A673 (cell line): Measurements from ENCODE around the gene LUC7L2. TPM values are rescaled to one million over a fixed set of nuclear protein-coding genes. Genes with fewer than 3 reads are reported as not detected.

Source experiments
- BruUV-seq: library from RNA; stranded (reverse); fragments of 400-500 nt; replicated peaks from 2 replicates; lab custom pipeline; 2021; lab: Mats Ljungman, UMichigan
- CTCF ChIA-PET: fragments of 300-600 bp; sonication (Branson Sonifier 250); formaldehyde crosslinking; loops from one replicate; lab custom pipeline; 2022; ENCODE audit warnings: antibody characterized with exemption; lab: Charles Lee
- POLR2A ChIA-PET: fragments of 300-600 bp; sonication (Branson Sonifier 250); formaldehyde crosslinking; loops from one replicate; lab custom pipeline; 2022; ENCODE audit warnings: antibody characterized with exemption; ENCODE audit not compliant: low non-redundant PET; lab: Charles Lee
- DNase-seq: peaks from one replicate; pipeline ENCODE4 v3.0.0-alpha.2; 2015; ENCODE audit warnings: low spot score
- H3K27ac ChIP-seq: fragments of 200-600 bp; sonication (generic); 2 replicates; pipeline ENCODE4 v1.5.1; 2016; ENCODE audit warnings: mixed run types, low read depth, mild to moderate bottlenecking, mixed read lengths, antibody characterized with exemption, low read length; ENCODE audit not compliant: poor library complexity, severe bottlenecking
- H3K27me3 ChIP-seq: fragments of 200-600 bp; sonication (generic); replicated peaks from 2 replicates; pipeline ENCODE4 v1.6.1; 2017; ENCODE audit warnings: mixed run types, low read depth, mild to moderate bottlenecking, mixed read lengths, antibody characterized with exemption, low read length; ENCODE audit not compliant: insufficient read depth, poor library complexity
- H3K36me3 ChIP-seq: fragments of 200-600 bp; sonication (generic); 2 replicates; pipeline ENCODE4 v1.6.1; 2016; ENCODE audit warnings: mixed run types, mild to moderate bottlenecking, mixed read lengths, antibody characterized with exemption, low read length; ENCODE audit not compliant: insufficient read depth, poor library complexity, severe bottlenecking
- H3K4me1 ChIP-seq: fragments of 200-600 bp; sonication (generic); 2 replicates; pipeline ENCODE4 v1.6.1; 2017; ENCODE audit warnings: mixed run types, mild to moderate bottlenecking, mixed read lengths, antibody characterized with exemption, low read length; ENCODE audit not compliant: insufficient read depth, poor library complexity, severe bottlenecking
- H3K4me3 ChIP-seq: fragments of 200-600 bp; sonication (generic); 2 replicates; pipeline ENCODE4 v1.5.1; 2016; ENCODE audit warnings: low read depth, mixed run types, mild to moderate bottlenecking, mixed read lengths, low read length; ENCODE audit not compliant: poor library complexity, severe bottlenecking
- H3K9me3 ChIP-seq: fragments of 200-600 bp; sonication (generic); 2 replicates; pipeline ENCODE4 v1.6.1; 2016; ENCODE audit warnings: mixed run types, low read depth, mild to moderate bottlenecking, mixed read lengths, antibody characterized with exemption, low read length; ENCODE audit not compliant: poor library complexity, severe bottlenecking
- CTCF ChIP-seq: fragments of 300-800, 200-600 bp; sonication (generic); conservative IDR thresholded peaks from 2 replicates; pipeline ENCODE4 v1.5.1; 2017; ENCODE audit warnings: low read depth, mild to moderate bottlenecking, antibody characterized with exemption, low read length, moderate library complexity, mixed read lengths
- EZH2 ChIP-seq: fragments of 200-600 bp; sonication (generic); IDR thresholded peaks from 2 replicates; pipeline ENCODE4 v1.6.1; 2017; ENCODE audit warnings: borderline replicate concordance, low read depth, mild to moderate bottlenecking, mixed read lengths, antibody characterized with exemption, low read length; ENCODE audit not compliant: poor library complexity, severe bottlenecking
- intact Hi-C: fragments of 100-400 bp; cut with micrococcal nuclease; formaldehyde crosslinking; loops from one replicate; pipeline ENCODE4 v1.10.0; 2022; ENCODE audit not compliant: unreplicated experiment
- total RNA-seq: library from RNA; stranded (reverse); gene quantifications from 2 replicates; pipeline ENCODE4 v1.2.3, GENCODE V29; 2021

Gene LUC7L2
- total RNA-seq, 1 experiment from 2014 or later = 107 TPM

GRCh38 chr7:139436806-139437205 is 77.1 kb downstream of the LUC7L2 start:
- no peak for DNase-seq
- no peak overlapping the region for H3K27ac ChIP-seq
- no TSS peak for BruUV-seq
- H3K4me1 ChIP-seq = no peaks in the 10 kb centered on the region
- H3K27me3 ChIP-seq = no peaks in the 10 kb centered on the region
- ChIA-PET POLR2A (no interaction called here), CTCF (no interaction called here)
- no peaks in the 10 kb centered on the region for H3K9me3 ChIP-seq
- no peak overlapping the region for H3K4me3 ChIP-seq
- H3K36me3 ChIP-seq = no peaks in the 10 kb centered on the region
- intact Hi-C loops = no loop called here
- TF ChIP-seq EZH2 = no peak
- TF ChIP-seq CTCF = no peak

DNA sequence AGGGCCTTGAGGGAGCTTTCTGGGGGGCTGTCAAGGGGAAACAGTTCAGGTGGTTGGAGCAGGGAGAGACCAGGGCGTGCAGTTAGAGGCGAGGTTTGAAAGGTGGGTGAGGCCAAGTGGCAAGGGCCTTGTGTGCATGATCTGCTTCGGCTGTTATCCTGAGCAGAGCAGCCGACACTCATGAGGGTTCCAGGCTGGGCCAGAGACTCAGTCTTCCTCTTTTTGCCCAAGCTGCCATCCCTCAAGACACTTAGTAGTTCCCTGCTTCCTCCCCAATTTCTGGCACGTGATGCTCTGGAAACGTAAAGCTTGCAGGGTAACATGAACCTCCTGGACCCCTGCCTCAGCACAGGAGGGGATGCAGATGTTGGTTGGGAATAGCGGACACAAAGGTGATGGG is 79.7 kb downstream of the LUC7L2 start:
- ChIA-PET CTCF (no interaction called here), POLR2A (no interaction called here)
- no peak overlapping the region for H3K27ac ChIP-seq
- no peaks in the 10 kb centered on the region for H3K4me1 ChIP-seq
- no peak for TF ChIP-seq EZH2
- TF ChIP-seq CTCF = no peak
- DNase-seq = no peak
- H3K9me3 ChIP-seq = no peaks in the 10 kb centered on the region
- no peak overlapping the region for H3K4me3 ChIP-seq
- no peaks in the 10 kb centered on the region for H3K27me3 ChIP-seq
- H3K36me3 ChIP-seq = no peaks in the 10 kb centered on the region
- intact Hi-C loops = no loop called here
- no TSS peak for BruUV-seq

- TF ChIP-seq EZH2 = no peak
- TF ChIP-seq CTCF = no peak
- H3K9me3 ChIP-seq = no peaks in the 10 kb centered on the region
- no peaks in the 10 kb centered on the region for H3K27me3 ChIP-seq
- ChIA-PET POLR2A (no interaction called here), CTCF (interaction anchor here (0.6 kb wide), 1 partner anchor 712 kb away, joined by 9 read pairs; no protein-coding TSS in a partner anchor)
- H3K27ac ChIP-seq = no peak overlapping the region
- H3K36me3 ChIP-seq = no peaks in the 10 kb centered on the region
- BruUV-seq = no TSS peak
- no peak overlapping the region for H3K4me3 ChIP-seq
- no peaks in the 10 kb centered on the region for H3K4me1 ChIP-seq
- no peak for DNase-seq
- intact Hi-C loops = no loop called here
These were observed 82.3 kb downstream of the LUC7L2 start for GRCh38 chr7:139441961-139442360.
